Limb (tissue), 2 donors: ENCODE results near the gene SMIM41.

Experiments used
- DNase-seq, 2 donors: peaks; one replicate each; pipeline ENCODE4 v3.0.0-alpha.2; 2016; ENCODE audit errors: extremely low spot score in 2 of 2

The SMIM41 gene

DNA sequence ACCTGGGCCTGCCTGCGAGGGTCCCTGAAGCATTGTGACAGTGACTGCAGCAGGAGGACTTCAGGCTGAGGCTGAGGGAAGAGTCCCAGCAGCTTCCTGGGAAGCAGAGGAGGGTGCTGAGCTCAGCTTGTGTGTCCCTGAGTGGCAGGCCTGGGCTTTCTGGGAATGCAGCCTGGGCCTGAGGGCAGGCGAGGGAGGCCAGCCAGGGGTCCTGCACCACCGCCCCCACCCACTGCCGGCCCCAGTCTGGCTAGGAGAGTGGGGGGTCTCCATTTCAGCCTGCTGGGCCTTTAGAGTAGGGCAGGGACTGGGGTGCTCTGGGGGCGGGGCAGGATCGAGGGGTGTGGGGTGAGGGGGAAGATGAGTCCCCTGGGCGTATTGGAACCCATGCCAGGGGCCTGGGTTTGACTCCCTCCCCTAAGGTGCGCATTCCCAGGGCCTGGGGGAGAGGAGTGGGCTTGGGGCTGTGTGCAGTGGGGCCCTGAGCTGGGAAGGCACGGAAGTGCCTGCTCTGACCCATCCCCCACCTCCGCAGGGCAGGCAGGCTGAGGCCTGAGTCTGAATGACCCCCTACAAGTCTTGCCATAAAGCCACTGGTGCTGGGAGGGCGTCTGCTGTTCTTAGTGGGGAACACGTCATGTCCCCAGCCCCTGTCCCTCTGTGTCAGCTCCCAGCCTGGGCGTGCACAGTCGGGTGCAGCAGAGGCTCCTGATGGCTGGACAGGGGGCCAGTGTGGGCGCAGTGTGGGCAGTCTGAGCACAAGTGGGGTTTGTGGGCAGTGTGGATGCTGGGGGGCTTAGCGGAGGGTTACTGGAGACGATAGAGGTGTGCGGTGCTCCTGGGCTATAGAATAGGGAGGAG lies 66.0 kb downstream of the SMIM41 start:
- no peak for DNase-seq

DNA sequence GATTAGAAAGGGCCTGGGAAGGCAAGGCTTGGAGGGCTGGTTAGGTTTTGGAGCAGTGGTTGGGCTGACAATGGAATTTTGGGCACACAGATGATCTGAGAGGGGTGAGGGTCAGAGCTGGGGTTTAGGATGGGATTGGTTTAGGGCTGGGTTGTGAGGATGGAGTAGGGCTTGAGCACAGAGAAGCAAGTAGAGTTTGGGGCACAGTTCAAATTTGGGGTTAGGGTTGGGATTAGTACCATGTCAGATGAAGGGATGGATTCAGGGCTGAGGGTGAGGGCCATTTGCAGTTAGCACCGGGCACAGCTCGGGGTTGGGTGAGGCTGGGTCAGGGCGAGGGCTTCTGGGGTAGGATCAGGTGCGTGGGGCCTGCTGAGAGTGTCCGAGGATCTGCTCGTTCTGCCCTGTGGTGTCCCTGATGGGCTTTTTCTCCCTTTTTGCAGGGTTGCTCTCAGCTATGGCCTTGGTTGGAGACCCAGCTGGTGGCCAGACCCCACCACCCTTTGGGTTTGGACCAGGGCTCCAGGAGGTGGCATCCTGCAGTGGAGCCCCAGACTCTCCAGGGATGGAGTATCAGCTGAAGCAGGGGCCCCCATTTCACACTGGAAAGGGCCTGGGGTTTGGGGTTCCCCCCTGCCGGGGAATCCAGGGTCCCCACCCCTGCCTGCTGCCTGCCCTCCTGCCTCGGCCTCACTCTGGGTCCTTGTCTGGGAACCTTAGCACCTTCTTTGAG lies 66.8 kb downstream of the SMIM41 start:
- DNase-seq = no peak

DNA sequence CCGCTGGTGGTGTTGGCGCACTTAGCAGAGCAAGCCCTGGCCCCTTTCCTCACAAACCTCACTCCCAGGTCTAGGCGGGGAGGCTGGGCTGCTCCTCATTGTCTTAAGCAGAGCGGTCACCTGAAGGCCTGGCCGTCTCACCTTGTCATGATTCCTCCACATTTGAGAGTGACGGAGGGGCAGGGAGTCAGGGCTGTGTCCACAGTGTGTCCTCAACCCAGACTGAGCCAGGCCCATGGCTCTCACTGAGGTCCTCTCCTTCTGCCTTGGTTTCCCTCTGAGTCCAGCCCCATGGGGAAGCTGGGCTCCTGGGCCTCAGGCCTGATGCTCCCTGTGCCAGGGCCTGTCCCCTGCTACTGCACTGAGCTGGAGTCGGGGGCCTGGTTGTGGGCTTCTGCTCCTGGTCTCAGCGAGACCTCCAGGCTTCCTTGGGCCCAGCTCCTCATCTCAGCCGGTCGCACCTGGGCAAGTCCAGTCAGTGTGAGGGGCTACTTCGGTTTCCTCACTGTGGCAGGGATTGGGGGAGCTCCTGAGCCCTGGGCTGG lies 67.4 kb downstream of the SMIM41 start:
- no peak for DNase-seq

DNA sequence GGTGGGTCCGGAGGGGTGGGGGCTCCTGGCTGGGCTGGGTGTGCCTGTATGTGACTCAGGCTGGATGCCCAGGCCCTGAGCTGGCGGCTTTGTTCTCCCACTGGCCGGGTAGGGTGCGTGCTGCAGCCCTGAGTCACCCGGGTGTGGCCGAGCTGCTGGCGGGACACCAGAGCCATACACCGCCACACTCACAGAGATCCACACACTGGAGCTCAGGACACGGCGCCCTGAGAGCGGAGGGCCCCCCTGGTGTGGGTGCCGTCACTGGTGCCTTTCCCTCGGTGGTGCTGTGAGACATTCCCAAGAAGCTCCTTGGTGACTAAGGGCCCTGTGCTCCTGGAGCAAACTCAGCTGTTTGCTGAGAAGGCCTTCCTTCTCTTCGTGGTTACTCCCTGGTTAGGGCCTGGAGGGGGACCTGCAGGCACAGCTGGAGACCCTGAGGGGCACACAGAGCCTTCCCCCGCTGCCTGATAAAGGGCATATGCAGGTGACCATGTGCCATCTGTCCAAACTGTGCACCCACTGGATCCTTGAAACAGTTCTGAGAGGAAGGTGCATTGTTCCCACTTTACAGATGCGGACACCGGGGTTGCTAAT lies 68.0 kb downstream of the SMIM41 start:
- DNase-seq = peak in 1 of 2 donors; percentile 55

DNA sequence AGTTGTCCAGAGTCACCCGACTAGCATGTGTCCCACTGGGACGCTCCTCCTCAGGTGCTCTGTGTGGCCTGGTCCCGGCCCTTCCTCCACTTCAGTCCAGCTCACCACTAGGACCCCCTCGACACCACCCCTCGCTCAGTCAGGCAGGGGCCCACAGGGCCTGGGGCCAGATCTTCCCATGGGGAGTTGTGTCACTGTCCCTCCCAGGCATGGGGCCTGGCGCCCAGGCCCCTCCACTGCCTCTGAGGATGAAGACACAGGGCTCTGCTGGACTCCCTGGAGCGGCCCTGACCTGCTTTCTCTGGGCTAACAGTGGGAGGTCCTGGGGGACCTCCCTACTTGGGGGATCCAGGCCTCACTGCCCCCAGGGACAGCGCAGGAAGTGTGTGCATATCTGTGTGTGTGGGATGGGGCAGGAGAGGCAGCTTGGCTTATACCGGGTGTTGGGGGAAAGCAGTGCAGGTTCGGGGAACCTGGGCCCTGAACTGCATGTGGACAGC lies 68.5 kb downstream of the SMIM41 start:
- DNase-seq = no peak

DNA sequence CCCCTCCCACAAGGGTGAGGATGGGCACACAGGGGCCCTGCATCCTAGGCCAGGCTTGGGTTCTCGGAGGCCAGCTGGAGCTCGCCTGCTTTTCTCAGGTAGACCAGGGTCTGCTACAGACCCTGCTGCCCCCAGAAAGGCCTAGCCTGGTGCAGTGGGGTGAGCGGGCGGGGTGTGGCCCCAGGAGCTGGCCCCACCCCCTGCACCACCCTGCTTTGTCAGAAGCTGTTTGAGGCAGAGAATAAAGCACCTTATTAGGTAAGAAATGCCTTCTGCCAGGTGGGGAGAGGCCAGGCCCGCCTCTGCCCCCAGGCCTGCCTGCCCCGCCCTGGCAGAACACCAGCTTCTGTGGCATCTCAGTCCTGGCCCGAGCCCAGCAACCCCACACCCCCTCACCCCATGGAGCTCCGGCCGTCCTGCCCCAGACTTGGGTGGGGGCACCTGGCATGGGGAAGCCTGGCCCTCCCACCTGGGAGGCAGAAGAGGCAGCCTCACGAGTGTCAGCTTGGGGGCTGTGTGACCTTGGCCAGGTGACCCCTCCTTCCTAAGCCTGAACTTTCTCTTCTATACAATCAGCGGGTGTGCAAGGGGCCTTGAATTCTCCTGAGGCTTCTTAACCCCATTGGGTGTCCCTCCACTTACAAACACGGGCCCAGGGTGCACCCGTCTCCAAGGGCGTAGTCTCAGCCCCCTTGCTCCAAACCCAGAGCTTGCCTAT lies 69.1 kb downstream of the SMIM41 start:
- DNase-seq = no peak

DNA sequence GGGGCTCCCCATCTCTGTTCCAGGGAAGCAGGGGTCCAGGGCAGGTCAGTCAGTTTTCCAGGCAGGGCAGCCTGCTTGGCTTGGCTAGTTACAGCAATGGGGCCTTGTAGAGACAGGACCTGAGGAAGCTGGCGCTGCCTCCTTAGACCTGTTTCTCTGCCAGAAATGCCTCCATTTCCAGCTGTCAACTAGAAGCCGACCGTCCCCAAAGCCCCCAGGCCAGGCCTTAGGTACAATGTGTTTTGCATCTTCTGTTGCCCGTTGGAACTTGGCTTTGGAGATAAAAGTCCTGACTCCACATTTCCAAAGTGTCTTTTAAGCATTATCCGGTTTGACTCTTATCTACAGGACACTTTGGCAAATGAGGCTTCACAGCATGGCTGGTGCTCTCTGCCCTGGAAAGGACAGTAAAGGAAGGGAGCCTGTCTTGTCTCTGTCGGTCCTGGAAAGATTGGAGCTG lies 69.7 kb downstream of the SMIM41 start:
- no peak for DNase-seq

DNA sequence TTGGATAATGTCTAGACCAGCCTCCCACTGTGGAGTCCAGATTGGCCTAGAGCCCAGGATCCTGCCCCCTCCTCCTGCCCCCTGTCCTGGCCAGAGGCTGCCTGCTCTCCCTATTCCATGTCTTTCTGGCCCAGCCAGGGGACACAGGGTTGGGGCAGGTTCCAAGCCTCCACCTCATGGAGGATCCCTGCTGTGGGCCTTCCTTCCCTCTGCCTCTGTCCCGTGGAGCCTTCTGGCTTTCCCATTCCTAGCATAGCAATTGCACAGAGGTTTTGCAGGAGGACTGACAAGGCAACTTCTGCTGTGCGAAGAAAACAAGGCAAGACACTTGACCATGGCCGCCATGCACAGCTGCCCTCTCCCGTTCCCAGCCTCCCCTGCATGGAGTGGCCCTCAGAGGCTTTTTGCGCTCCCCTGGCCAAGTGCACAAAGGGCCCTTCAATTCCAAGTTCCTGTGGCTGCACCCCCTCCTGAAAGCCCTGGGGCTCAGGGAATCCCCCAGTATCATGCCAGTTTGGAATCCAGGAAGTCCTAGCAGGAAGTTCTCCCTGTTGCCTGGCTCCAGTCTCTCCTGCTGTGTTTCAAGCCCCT lies 70.2 kb downstream of the SMIM41 start:
- no peak for DNase-seq

DNA sequence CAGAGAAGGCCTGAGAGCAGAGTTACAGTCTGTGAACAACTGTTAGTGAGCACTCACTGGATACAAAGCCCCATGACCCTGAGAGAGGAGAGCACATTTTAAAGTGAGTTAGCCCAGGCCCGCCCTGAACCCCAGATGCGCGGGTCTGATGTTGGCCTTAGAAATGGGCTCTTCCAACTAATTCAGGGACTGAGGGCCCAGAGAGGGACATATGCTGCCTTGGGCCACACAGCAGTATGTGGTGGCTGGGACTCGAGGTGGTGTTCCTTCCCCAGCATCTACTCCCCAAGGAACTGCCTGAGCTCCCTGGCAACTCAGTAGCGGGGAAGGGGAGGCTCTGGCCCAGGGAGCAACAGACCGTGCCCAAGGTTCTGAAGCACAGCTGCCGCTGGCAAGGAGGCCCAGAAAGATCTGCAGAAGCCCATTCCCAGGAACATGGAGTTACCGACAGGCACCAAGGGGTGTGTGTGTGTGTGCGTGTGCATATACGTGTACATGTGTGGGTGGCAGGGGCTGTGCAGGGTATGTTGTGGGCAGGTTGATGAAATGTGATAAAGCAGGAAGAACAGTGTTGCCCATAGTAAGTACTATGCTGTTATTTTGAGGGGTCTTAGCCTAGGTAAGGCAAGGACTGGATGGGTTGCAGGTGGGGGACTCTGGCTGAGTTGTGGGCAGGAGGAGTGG lies 71.8 kb downstream of the SMIM41 start:
- no peak for DNase-seq

DNA sequence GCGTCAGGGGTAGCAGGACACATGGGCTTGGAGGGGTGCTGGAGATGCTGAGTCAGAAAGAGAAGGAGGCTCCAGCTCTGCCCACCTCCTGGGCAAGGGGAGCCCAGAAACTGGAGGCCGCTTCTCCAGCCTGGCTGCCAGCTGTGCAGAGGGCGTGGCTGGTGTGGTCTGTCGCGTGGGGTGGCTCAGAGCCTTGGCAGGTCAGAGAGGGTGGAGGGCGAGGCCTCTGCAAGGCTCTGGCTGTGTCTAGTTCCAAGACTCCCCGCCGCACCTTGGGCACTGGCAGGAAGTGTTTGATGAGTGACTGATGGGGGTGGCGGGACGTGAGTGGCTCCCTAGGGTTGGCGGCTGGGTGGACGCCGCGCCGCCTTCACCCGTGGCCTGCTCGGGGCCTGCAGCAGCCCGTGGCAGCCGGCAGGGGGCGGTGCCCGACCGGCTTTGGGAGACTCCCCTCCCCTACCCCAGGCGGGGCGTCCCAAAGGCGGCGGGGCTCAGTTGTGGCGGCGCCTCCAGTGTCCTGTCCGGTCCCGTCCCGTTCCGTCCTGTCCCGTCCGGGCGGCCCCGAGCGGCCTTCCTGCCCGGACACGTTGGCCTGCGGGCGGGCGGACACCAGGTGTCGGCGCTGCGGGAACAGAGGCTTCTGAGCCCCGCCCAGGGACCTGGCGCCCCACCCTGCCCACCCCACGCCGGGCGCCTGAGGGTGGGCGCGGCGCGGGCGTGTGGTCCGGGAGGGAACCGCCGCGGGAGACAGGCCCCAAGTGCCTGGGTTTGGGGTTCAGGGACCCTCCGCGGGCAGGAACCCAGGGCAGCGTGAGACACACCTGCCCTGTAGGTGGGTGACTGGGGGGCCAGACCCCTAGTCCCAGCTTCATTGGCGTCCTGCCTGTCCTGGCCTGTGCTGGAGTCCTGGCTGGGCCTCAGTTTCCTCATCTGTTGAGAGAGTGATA lies 72.6 kb downstream of the SMIM41 start:
- peak; percentile 35 to 81 for DNase-seq

DNA sequence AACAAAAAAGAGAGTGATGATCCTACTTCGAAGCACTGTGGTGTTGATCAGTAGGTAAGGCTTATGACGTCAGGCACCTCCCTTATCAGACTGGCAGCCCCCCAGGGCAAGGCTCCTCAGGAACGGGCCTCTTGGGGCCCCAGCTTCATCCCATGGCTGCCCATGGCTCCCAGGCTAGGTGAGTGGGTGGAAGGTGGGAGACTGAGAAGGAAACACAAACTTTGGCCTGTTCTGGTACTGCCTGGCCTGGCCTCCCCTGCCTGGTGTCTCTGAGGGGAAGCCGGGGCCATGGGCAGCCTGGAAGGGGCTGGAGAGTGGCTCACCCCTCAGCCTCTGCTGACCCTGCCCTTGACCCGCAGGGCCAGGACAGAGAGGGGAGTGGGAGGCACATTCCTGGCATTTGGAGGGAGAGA lies 73.4 kb downstream of the SMIM41 start:
- no peak for DNase-seq

DNA sequence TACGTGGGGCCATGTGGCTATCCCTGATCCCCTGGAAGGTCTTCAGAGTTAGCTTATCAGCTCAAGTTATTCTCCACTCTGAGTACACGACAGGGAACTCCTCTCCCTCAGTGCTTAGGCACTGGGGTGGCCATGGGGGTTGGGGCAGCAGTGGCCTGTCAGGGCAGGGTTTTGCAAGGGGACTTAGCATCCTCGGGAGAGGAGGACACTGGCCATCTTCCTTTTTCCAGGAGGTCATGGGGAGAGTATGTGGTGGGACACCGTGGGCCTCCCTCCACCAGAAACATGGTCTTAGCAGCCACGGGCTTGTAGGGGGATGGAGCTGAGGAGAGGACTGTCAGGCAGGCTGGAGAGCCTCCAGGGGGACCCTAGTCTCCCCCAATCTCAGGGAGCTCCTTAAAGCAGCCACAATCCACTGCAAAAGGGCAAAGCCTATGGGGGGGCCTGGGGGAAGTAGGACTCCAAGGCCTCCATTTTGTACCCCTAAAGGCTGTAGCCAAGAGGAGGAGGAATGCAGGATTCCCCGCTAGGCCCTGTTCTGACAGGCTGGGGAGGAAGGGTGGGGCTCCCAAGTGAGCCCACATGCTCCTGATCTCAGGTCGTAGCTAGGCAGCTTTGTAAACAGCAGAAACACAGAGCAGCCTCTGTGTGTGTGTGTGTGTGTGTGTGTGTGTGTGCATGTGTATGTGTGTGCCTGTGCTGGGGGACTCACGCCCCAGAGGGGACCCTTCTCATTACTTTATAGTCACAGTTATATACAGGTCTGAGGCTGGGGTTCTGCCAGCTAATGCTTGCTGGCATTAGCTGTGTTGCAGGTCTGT lies 75.8 kb downstream of the SMIM41 start:
- no peak for DNase-seq

DNA sequence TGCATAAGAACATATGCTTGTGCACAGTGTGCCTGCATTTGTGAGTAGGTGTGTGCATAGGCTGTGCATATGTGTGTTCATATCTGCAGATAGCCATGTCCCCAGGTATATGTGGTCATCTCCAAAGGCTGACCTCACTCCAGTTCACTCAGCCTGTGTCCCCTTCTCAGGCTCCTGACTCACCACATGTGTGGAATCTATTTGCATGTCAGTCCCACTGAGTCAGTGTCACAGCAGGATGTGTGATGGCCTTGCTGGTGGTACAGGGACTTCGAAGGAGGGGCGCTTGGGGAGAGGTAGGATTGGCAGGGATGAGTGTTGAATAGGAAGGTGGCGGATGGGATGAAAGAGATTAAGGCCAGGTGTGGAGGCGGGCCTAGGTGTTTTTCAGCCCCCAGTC lies 76.8 kb downstream of the SMIM41 start:
- DNase-seq = no peak

DNA sequence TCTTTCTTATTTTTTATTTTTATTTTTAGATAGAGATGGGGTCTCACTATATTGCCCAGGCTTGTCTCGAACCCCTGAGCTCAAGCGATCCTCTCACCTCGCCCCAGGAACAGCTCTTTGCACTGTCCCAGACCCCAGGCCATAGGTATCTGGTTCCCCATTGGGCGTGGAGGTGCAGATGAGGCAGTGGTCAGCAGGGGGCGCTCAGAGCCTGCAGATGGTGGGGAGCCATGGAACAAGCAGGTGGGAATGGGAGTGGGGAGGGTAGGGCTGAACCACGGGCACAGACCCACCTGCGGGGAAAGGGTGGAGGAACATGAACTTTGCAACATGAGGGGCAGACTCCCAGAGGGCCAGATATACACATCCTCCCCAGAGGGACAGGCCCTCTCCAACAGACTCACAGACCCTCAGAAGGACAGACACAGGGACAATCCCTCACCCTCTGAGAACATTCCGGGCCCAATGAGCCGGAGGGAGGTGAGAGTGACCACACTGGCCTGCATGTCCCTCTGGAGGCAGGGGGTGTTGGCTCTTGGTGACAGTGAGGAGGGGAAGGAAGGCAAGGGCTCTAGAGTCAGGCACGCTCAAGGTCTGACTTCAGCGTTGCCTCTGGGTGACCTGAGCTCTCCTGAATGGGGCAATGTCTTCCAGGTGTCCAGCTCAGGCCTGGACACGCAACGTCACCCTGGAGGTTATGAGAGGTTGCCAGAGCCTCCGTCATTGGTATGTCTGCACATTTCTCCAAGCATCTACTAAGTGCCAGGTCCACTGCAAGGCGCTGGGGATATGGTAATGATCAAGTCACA lies 77.5 kb downstream of the SMIM41 start:
- DNase-seq = peak; percentile 71 to 91

DNA sequence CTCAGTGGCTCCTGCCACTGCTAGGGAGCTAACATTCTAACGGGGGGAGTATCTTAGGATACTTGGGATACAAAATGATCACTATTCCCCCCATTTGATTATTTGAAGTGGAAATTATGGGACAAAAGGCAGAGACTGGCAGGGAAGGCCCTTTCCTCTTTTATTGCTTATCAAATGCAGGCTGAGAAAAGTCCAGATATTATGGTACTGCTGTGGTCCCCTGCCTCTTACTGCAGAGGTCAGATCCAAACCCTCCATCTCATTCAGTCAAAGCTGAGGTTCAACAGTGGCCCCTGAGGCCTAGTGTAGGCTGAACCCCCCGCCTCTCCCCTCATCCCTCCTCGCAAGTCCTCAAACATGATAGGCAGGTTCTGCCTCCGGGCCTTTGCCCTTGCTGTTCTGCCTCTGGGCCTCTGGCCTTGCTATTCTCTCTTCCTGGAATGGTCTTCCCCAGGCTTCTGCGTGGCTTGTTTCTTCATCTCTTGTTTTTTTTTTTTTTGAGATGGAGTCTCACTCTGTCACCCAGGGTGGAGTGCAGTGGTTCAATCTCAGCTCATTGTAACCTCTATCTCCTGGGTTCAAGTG lies 78.2 kb downstream of the SMIM41 start:
- no peak for DNase-seq
